Astrocyte (in vitro differentiated cells and primary cell): ENCODE measurements around the gene ATP10D. TPM values are rescaled to one million over a fixed set of nuclear protein-coding genes. Genes with fewer than 3 reads are reported as not detected.

ENCODE experiments used
- DNase-seq: peaks from one replicate; pipeline ENCODE4 v3.0.0-alpha.2; 2010; ENCODE audit warnings: low read depth
- FAIRE-seq: peaks from 2 replicates; lab custom pipeline; 2011; peaks lifted over from hg19 to GRCh38; lab: Jason Lieb, UNC
- H2AFZ ChIP-seq: 2 replicates; pipeline ENCODE4 v1.6.0; 2012; ENCODE audit warnings: low read depth, low read length, inconsistent platforms
- H3K27ac ChIP-seq: 2 replicates; pipeline ENCODE4 v1.5.1; 2011; ENCODE audit warnings: low read depth, low read length, inconsistent platforms
- H3K27me3 ChIP-seq: 2 replicates; pipeline ENCODE4 v1.6.0; 2011; ENCODE audit warnings: low read length, inconsistent platforms; ENCODE audit not compliant: insufficient read depth
- H3K36me3 ChIP-seq: 2 replicates; pipeline ENCODE4 v1.5.1; 2011; ENCODE audit warnings: low read length, inconsistent platforms; ENCODE audit not compliant: insufficient read depth
- H3K4me1 ChIP-seq: 2 replicates; pipeline ENCODE4 v1.5.1; 2011; ENCODE audit warnings: low read length, inconsistent platforms; ENCODE audit not compliant: insufficient read depth
- H3K4me2 ChIP-seq: 2 replicates; pipeline ENCODE4 v1.6.0; 2012; ENCODE audit warnings: low read length, inconsistent platforms
- H3K4me3 ChIP-seq: 2 replicates; pipeline ENCODE4 v1.5.1; 2011; ENCODE audit warnings: low read depth, mild to moderate bottlenecking, low read length, inconsistent platforms; ENCODE audit not compliant: insufficient read depth
- H3K79me2 ChIP-seq: 2 replicates; pipeline ENCODE4 v1.6.0; 2012; ENCODE audit warnings: mild to moderate bottlenecking, low read length, inconsistent platforms; ENCODE audit not compliant: insufficient read depth
- H3K9ac ChIP-seq: 2 replicates; pipeline ENCODE4 v1.6.0; 2012; ENCODE audit warnings: mild to moderate bottlenecking, low read length, inconsistent platforms
- H3K9me3 ChIP-seq: 2 replicates; pipeline ENCODE4 v1.5.1; 2012; ENCODE audit warnings: low read depth, mild to moderate bottlenecking, low read length, inconsistent platforms; ENCODE audit not compliant: insufficient read depth
- H4K20me1 ChIP-seq: 2 replicates; pipeline ENCODE4 v1.6.0; 2012; ENCODE audit warnings: low read length, inconsistent platforms; ENCODE audit not compliant: insufficient read depth
- H3K27ac Mint-ChIP-seq: one replicate; pipeline ENCODE4 v1.8.0; 2021; ENCODE audit warnings: mild to moderate bottlenecking, mixed read lengths; ENCODE audit not compliant: unreplicated experiment
- H3K27me3 Mint-ChIP-seq: one replicate; pipeline ENCODE4 v1.8.0; 2021; ENCODE audit warnings: low read depth, mixed read lengths; ENCODE audit not compliant: unreplicated experiment
- H3K36me3 Mint-ChIP-seq: one replicate; pipeline ENCODE4 v1.8.0; 2021; ENCODE audit warnings: low read depth, mixed read lengths; ENCODE audit not compliant: unreplicated experiment
- H3K4me1 Mint-ChIP-seq: one replicate; pipeline ENCODE4 v1.8.0; 2021; ENCODE audit warnings: low read depth, mixed read lengths; ENCODE audit not compliant: unreplicated experiment
- H3K4me3 Mint-ChIP-seq: one replicate; pipeline ENCODE4 v1.8.0; 2021; ENCODE audit warnings: mild to moderate bottlenecking, moderate library complexity, mixed read lengths; ENCODE audit not compliant: unreplicated experiment
- H3K9me3 Mint-ChIP-seq: one replicate; pipeline ENCODE4 v1.8.0; 2021; ENCODE audit warnings: mild to moderate bottlenecking, mixed read lengths; ENCODE audit not compliant: unreplicated experiment
- CTCF ChIP-seq: IDR thresholded peaks from 2 replicates; pipeline ENCODE4 v1.5.1; 2011; ENCODE audit warnings: low read depth, mild to moderate bottlenecking, inconsistent platforms, low read length, moderate library complexity; ENCODE audit not compliant: insufficient read depth
- EZH2 ChIP-seq: IDR thresholded peaks from 2 replicates; pipeline ENCODE4 v1.6.1; 2012; ENCODE audit warnings: mild to moderate bottlenecking, low read length, inconsistent platforms; ENCODE audit not compliant: insufficient read depth
- total RNA-seq: library from RNA; stranded (reverse); gene quantifications from 2 replicates; pipeline ENCODE4 v1.2.1, GENCODE V29; 2021

ATP10D gene
- total RNA-seq, 1 donor from 2014 or later = 75.8 TPM

- DNase-seq (peak; percentile 60), FAIRE-seq (peak; percentile 55)
- Histone ChIP-seq H3K9me3 (no peaks in the 10 kb centered on the region), H3K36me3 (no peaks in the 10 kb centered on the region), H3K4me2 (peak overlapping the region; percentile 24), H3K27me3 (no peaks in the 10 kb centered on the region), H4K20me1 (no peaks in the 10 kb centered on the region), H2AFZ (no peak overlapping the region), H3K4me3 (no peak overlapping the region), H3K27ac (no peak overlapping the region), H3K79me2 (no peaks in the 10 kb centered on the region), H3K4me1 (peaks cover 13% of the 10 kb centered on the region), H3K9ac (no peak overlapping the region)
- H3K4me1 Mint-ChIP-seq = peaks cover 6% of the 10 kb centered on the region
- H3K9me3 Mint-ChIP-seq = no peaks in the 10 kb centered on the region
- TF ChIP-seq EZH2 = no peak
- TF ChIP-seq CTCF = no peak
- no peak overlapping the region for H3K4me3 Mint-ChIP-seq
- no peaks in the 10 kb centered on the region for H3K27me3 Mint-ChIP-seq
- H3K27ac Mint-ChIP-seq = no peak overlapping the region
- H3K36me3 Mint-ChIP-seq = no peaks in the 10 kb centered on the region
These were observed 127.3 kb downstream of the ATP10D start for GRCh38 chr4:47612116-47613023.

- H3K4me1 ChIP-seq = peaks cover 13% of the 10 kb centered on the region
- peak; percentile 49 for DNase-seq
- no peaks in the 10 kb centered on the region for H3K27me3 ChIP-seq
- TF ChIP-seq EZH2 (no peak), CTCF (no peak)
- H3K4me3 ChIP-seq = no peak overlapping the region
- H3K36me3 Mint-ChIP-seq = no peaks in the 10 kb centered on the region
- H3K27ac Mint-ChIP-seq = no peak overlapping the region
- peak; percentile 17 for FAIRE-seq
- no peaks in the 10 kb centered on the region for H4K20me1 ChIP-seq
- peaks cover 6% of the 10 kb centered on the region for H3K4me1 Mint-ChIP-seq
- no peak overlapping the region for H3K27ac ChIP-seq
- H3K4me2 ChIP-seq = no peak overlapping the region
- H2AFZ ChIP-seq = no peak overlapping the region
- H3K9ac ChIP-seq = no peak overlapping the region
- no peaks in the 10 kb centered on the region for H3K36me3 ChIP-seq
- no peaks in the 10 kb centered on the region for H3K79me2 ChIP-seq
- H3K4me3 Mint-ChIP-seq = no peak overlapping the region
- H3K9me3 Mint-ChIP-seq = no peaks in the 10 kb centered on the region
- no peaks in the 10 kb centered on the region for H3K27me3 Mint-ChIP-seq
- no peaks in the 10 kb centered on the region for H3K9me3 ChIP-seq
These were observed 130.3 kb downstream of the ATP10D start for GRCh38 chr4:47615385-47615784.

GRCh38 chr4:47617607-47618006, 132.5 kb downstream of the ATP10D start:
- no peaks in the 10 kb centered on the region for H3K36me3 Mint-ChIP-seq
- Histone ChIP-seq H3K4me2 (no peak overlapping the region), H3K27ac (no peak overlapping the region), H3K9me3 (no peaks in the 10 kb centered on the region), H3K27me3 (no peaks in the 10 kb centered on the region), H3K36me3 (no peaks in the 10 kb centered on the region), H2AFZ (no peak overlapping the region), H3K4me3 (no peak overlapping the region), H3K79me2 (no peaks in the 10 kb centered on the region), H4K20me1 (no peaks in the 10 kb centered on the region), H3K9ac (no peak overlapping the region), H3K4me1 (peaks cover 9% of the 10 kb centered on the region)
- no peak overlapping the region for H3K4me3 Mint-ChIP-seq
- H3K4me1 Mint-ChIP-seq = peaks cover 3% of the 10 kb centered on the region
- no peak overlapping the region for H3K27ac Mint-ChIP-seq
- FAIRE-seq (no peak), DNase-seq (no peak)
- TF ChIP-seq EZH2 = no peak
- TF ChIP-seq CTCF = no peak
- no peaks in the 10 kb centered on the region for H3K9me3 Mint-ChIP-seq
- no peaks in the 10 kb centered on the region for H3K27me3 Mint-ChIP-seq
